Subcutaneous adipose tissue (tissue), 4 donors: Measurements from ENCODE around the gene FKBP8. TPM values are rescaled to one million over a fixed set of nuclear protein-coding genes. Genes with fewer than 3 reads are reported as not detected.

Source experiments
- CTCF ChIP-seq: fragments of 450-650 bp; IDR thresholded peaks from one replicate; pipeline ENCODE4 v1.5.1; 2016; ENCODE audit warnings: low read depth, mild to moderate bottlenecking, control low read depth, antibody characterized with exemption, moderate library complexity
- total RNA-seq, 4 donors: library from RNA; depleted of rRNA; stranded (reverse); fragments of >200 nt; gene quantifications; one replicate each; pipeline ENCODE4 v1.1.0, GENCODE V29; 2016

FKBP8 gene
- total RNA-seq, 4 donors from 2014 or later, result 105 to 369 (median 280) TPM

- TF ChIP-seq CTCF, result no peak
These were observed 6.9 kb downstream of the FKBP8 start for GRCh38 chr19:18536475-18536874.

GRCh38 chr19:18533058-18533457 lies 10.3 kb downstream of the FKBP8 start:
- TF ChIP-seq CTCF, result no peak

GRCh38 chr19:18532168-18532890 lies 11.0 kb downstream of the FKBP8 start:
- TF ChIP-seq CTCF, result no peak

- TF ChIP-seq CTCF, result no peak
These were observed 11.9 kb downstream of the FKBP8 start for GRCh38 chr19:18531485-18531884.

GRCh38 chr19:18529782-18530181 lies 13.6 kb downstream of the FKBP8 start:
- TF ChIP-seq CTCF, result no peak

GRCh38 chr19:18526316-18526715 lies 17.1 kb downstream of the FKBP8 start:
- TF ChIP-seq CTCF, result no peak

GRCh38 chr19:18523841-18524240 lies 19.5 kb downstream of the FKBP8 start:
- no peak for TF ChIP-seq CTCF
